GM21423 (cell line): Measurements from ENCODE around the gene HYI.
"Not testable (repeated sequence)": the region's sequence is repeated elsewhere in the genome, so short reads cannot be mapped to it uniquely, and the experiment has no call there.

Experiments
- ATAC-seq: cut with Tn5 transposase; IDR thresholded peaks from one replicate; pipeline ENCODE4 v1.9.1; 2021; ENCODE audit warnings: mild to moderate bottlenecking, moderate library complexity; ENCODE audit not compliant: unreplicated experiment

The HYI gene

GRCh38 chr1:43465505-43466067 lies 11.9 kb upstream of the HYI start:
- ATAC-seq: no peak

- ATAC-seq: no peak
Observed at GRCh38 chr1:43464681-43465504, 11.2 kb upstream of the HYI start.

- no peak for ATAC-seq
Observed at GRCh38 chr1:43463479-43463878, 9.7 kb upstream of the HYI start.

GRCh38 chr1:43460988-43461693 lies 7.4 kb upstream of the HYI start:
- ATAC-seq: no peak

- not testable (repeated sequence) for ATAC-seq
Observed at GRCh38 chr1:43458379-43458778, 4.6 kb upstream of the HYI start.

- no peak for ATAC-seq
Observed at GRCh38 chr1:43455213-43455889, 1.6 kb upstream of the HYI start.

- ATAC-seq: peak; percentile 74
Observed at GRCh38 chr1:43454270-43455011, 710 bp upstream of the HYI start.

GRCh38 chr1:43452789-43453441 lies 816 bp downstream of the HYI start:
- no peak for ATAC-seq

GRCh38 chr1:43451701-43452532 lies 1.8 kb downstream of the HYI start:
- ATAC-seq: no peak

- ATAC-seq: no peak
Observed at GRCh38 chr1:43451157-43451591, 2.6 kb downstream of the HYI start.

GRCh38 chr1:43450251-43450941 lies 3.3 kb downstream of the HYI start:
- no peak for ATAC-seq

- no peak for ATAC-seq
Observed at GRCh38 chr1:43449708-43450069, 4.0 kb downstream of the HYI start.

- no peak for ATAC-seq
Observed at GRCh38 chr1:43448955-43449707, 4.6 kb downstream of the HYI start.

GRCh38 chr1:43447891-43448708 lies 5.6 kb downstream of the HYI start:
- no peak for ATAC-seq

GRCh38 chr1:43446881-43447835 lies 6.6 kb downstream of the HYI start:
- no peak for ATAC-seq

- ATAC-seq: no peak
Observed at GRCh38 chr1:43446388-43446740, 7.4 kb downstream of the HYI start.
